Measurements from ENCODE around the gene FSTL4. TPM values are rescaled to one million over a fixed set of nuclear protein-coding genes. Genes with fewer than 3 reads are reported as not detected.

The FSTL4 gene
- total RNA-seq, 2 donors from 2014 or later, result 4.4 to 5.5 TPM

- no peak overlapping the region for H3K9ac ChIP-seq (ENCODE audit: extremely low read depth, low read length, poor library complexity, severe bottlenecking)
- no peaks in the 10 kb centered on the region for H3K9me3 ChIP-seq (ENCODE audit: control insufficient read depth, low read length)
- no peak overlapping the region for H3K27ac ChIP-seq (ENCODE audit: low read depth, low read length)
- WGBS, 2 experiments (ENCODE audit: insufficient coverage in 1 of 2, insufficient read length in 1 of 2), result 84 to 91% methylated on average over 3 to 5 of the region's 5 CpGs
- H3K4me3 ChIP-seq (ENCODE audit: low read length), result no peak overlapping the region
- no peaks in the 10 kb centered on the region for H3K27me3 ChIP-seq (ENCODE audit: control insufficient read depth, insufficient read depth, low read length, poor library complexity, severe bottlenecking)
- Mint-ChIP-seq H3K4me3 (no peak overlapping the region), H3K9me3 (no peaks in the 10 kb centered on the region), H3K36me3 (ENCODE audit: low read depth) (no peaks in the 10 kb centered on the region), H3K27me3 (ENCODE audit: insufficient read depth) (peaks cover 3% of the 10 kb centered on the region), H3K27ac (no peak overlapping the region), H3K4me1 (peaks cover 6% of the 10 kb centered on the region)
- DNase-seq, result no peak
- H3K4me1 ChIP-seq (ENCODE audit: control insufficient read depth, insufficient read depth, low read length), result no peaks in the 10 kb centered on the region
- TF ChIP-seq CTCF (conservative IDR thresholded peaks at IDR 0.05), result no peak
- no peaks in the 10 kb centered on the region for H3K36me3 ChIP-seq (ENCODE audit: control insufficient read depth, insufficient read depth, low read length)
Measured at GRCh38 chr5:133581918-133582317, 30.4 kb downstream of the FSTL4 start.

- H3K9ac ChIP-seq (ENCODE audit: extremely low read depth, low read length, poor library complexity, severe bottlenecking), result no peak overlapping the region
- H3K9me3 ChIP-seq (ENCODE audit: control insufficient read depth, low read length), result no peaks in the 10 kb centered on the region
- H3K27ac ChIP-seq (ENCODE audit: low read depth, low read length), result no peak overlapping the region
- Mint-ChIP-seq H3K27ac (no peak overlapping the region), H3K27me3 (ENCODE audit: insufficient read depth) (peaks cover 3% of the 10 kb centered on the region), H3K4me1 (peaks cover 6% of the 10 kb centered on the region), H3K9me3 (no peaks in the 10 kb centered on the region), H3K4me3 (no peak overlapping the region), H3K36me3 (ENCODE audit: low read depth) (no peaks in the 10 kb centered on the region)
- no peaks in the 10 kb centered on the region for H3K4me1 ChIP-seq (ENCODE audit: control insufficient read depth, insufficient read depth, low read length)
- H3K36me3 ChIP-seq (ENCODE audit: control insufficient read depth, insufficient read depth, low read length), result no peaks in the 10 kb centered on the region
- H3K27me3 ChIP-seq (ENCODE audit: control insufficient read depth, insufficient read depth, low read length, poor library complexity, severe bottlenecking), result no peaks in the 10 kb centered on the region
- TF ChIP-seq CTCF (conservative IDR thresholded peaks at IDR 0.05), result no peak
- 84 to 87% methylated on average over 5 of the region's 5 CpGs for whole genome bisulfite sequencing, 2 experiments (ENCODE audit: insufficient coverage in 1 of 2, insufficient read length in 1 of 2)
- H3K4me3 ChIP-seq (ENCODE audit: low read length), result no peak overlapping the region
- DNase-seq, result no peak
Measured at GRCh38 chr5:133581348-133581747, 31.0 kb downstream of the FSTL4 start.

GRCh38 chr5:133580618-133581017 is 31.7 kb downstream of the FSTL4 start:
- Mint-ChIP-seq H3K4me1 (peaks cover 6% of the 10 kb centered on the region), H3K9me3 (no peaks in the 10 kb centered on the region), H3K4me3 (no peak overlapping the region), H3K27ac (no peak overlapping the region), H3K36me3 (ENCODE audit: low read depth) (no peaks in the 10 kb centered on the region), H3K27me3 (ENCODE audit: insufficient read depth) (peaks cover 3% of the 10 kb centered on the region)
- Histone ChIP-seq H3K4me1 (ENCODE audit: control insufficient read depth, insufficient read depth, low read length) (no peaks in the 10 kb centered on the region), H3K27me3 (ENCODE audit: control insufficient read depth, insufficient read depth, low read length, poor library complexity, severe bottlenecking) (no peaks in the 10 kb centered on the region), H3K27ac (ENCODE audit: low read depth, low read length) (no peak overlapping the region), H3K9me3 (ENCODE audit: control insufficient read depth, low read length) (no peaks in the 10 kb centered on the region), H3K9ac (ENCODE audit: extremely low read depth, low read length, poor library complexity, severe bottlenecking) (no peak overlapping the region), H3K36me3 (ENCODE audit: control insufficient read depth, insufficient read depth, low read length) (no peaks in the 10 kb centered on the region), H3K4me3 (ENCODE audit: low read length) (no peak overlapping the region)
- DNase-seq, result no peak
- no peak for TF ChIP-seq CTCF (conservative IDR thresholded peaks at IDR 0.05)
- 82 to 86% methylated on average over 1 to 7 of the region's 7 CpGs for WGBS, 2 experiments (ENCODE audit: insufficient coverage in 1 of 2, insufficient read length in 1 of 2)
